Astrocyte of the cerebellum (primary cell): ENCODE results near the gene HAX1.

Experiments used
- DNase-seq: peaks from one replicate; pipeline ENCODE4 v3.0.0-alpha.2; 2011; ENCODE audit warnings: low read depth
- H3K4me3 ChIP-seq: 2 replicates; pipeline ENCODE4 v1.5.1; 2011; ENCODE audit warnings: mild to moderate bottlenecking, low read depth, low read length, moderate library complexity
- in situ Hi-C: cut with HindIII; loops from 2 replicates; pipeline ENCODE4 v1.10.0; 2017; ENCODE audit warnings: low sequenced_read_pairs
- TF ChIP-seq, protein P1 (sequence below): IDR thresholded peaks from 2 replicates; pipeline ENCODE4 v1.5.1; 2012; ENCODE audit warnings: low read length, low read depth, moderate library complexity, mild to moderate bottlenecking; ENCODE audit errors: missing control alignments

The HAX1 gene

DNA sequence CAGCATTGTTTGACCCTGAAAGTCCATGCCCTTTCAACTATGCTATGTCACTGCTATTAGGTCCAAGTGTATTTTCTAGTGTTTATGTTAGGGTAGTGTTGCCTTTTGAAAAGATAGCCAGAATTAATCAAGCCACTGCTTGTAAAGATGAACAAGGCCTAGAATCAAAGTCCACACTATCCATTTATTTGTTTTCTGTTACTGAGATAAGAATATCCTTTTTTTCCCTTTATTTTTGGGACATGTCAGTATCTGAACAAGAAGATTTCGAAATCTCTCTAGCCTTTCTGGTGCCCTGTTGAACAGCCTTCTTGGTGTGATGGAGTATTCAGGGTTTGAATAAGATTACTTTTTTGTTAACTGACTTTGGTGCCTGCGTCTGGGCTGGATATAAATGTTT lies 35.0 kb upstream of the HAX1 start:
- TF ChIP-seq, protein P1, sequence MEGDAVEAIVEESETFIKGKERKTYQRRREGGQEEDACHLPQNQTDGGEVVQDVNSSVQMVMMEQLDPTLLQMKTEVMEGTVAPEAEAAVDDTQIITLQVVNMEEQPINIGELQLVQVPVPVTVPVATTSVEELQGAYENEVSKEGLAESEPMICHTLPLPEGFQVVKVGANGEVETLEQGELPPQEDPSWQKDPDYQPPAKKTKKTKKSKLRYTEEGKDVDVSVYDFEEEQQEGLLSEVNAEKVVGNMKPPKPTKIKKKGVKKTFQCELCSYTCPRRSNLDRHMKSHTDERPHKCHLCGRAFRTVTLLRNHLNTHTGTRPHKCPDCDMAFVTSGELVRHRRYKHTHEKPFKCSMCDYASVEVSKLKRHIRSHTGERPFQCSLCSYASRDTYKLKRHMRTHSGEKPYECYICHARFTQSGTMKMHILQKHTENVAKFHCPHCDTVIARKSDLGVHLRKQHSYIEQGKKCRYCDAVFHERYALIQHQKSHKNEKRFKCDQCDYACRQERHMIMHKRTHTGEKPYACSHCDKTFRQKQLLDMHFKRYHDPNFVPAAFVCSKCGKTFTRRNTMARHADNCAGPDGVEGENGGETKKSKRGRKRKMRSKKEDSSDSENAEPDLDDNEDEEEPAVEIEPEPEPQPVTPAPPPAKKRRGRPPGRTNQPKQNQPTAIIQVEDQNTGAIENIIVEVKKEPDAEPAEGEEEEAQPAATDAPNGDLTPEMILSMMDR, result no peak
- no peak for DNase-seq
- no peak overlapping the region for H3K4me3 ChIP-seq
- in situ Hi-C loops, result no loop called here

DNA sequence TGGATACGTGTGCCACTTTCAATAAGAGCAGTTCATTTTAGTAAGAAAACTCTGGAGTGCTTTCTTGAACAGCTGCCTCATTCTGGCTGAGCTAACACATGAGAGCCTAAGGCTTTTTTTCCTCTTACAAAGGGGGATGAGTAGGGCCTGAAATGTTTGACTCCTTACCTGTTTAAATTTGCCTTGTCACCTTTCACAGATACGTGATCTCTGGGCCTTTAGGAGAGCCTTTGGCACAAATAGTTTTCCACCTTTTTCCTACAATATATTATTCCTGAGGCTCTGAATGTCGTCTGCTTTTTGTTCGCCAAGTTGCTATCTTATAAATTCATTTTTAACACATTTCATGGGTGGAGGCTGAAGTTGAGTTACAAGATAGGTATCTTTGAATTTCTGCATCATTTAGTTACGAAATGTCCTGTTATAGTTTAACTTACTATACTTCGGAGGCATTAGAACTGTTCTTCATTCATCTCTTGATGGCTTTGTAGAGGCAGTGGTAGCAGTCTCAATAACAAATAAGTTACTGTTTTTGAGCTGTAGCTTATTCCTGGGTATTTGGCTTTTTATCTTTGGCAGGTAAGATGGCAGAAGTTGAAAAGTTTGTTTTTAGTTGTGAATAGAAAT lies 34.4 kb upstream of the HAX1 start:
- TF ChIP-seq, protein P1, result no peak
- no peak for DNase-seq
- in situ Hi-C loops, result no loop called here
- no peak overlapping the region for H3K4me3 ChIP-seq

DNA sequence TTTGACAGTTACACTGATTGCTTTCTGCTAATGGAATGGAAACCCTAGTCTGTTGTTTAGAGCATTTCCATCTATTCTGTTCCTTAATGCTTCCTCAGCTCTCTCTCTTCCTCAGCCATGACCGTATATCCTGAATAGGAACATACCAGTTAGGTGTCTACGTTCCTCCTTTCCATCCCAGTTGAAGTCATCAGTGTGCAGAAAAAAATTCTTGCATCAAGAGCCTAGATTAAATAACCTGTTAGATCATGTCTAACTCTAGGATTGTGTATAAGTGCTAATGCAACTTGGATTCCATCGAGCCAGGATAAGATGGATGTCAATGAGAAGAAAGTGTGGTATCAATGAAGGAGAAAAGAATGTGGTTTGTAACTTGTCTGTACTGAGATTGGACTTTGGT lies 32.9 kb upstream of the HAX1 start:
- TF ChIP-seq, protein P1, result no peak
- in situ Hi-C loops, result no loop called here

DNA sequence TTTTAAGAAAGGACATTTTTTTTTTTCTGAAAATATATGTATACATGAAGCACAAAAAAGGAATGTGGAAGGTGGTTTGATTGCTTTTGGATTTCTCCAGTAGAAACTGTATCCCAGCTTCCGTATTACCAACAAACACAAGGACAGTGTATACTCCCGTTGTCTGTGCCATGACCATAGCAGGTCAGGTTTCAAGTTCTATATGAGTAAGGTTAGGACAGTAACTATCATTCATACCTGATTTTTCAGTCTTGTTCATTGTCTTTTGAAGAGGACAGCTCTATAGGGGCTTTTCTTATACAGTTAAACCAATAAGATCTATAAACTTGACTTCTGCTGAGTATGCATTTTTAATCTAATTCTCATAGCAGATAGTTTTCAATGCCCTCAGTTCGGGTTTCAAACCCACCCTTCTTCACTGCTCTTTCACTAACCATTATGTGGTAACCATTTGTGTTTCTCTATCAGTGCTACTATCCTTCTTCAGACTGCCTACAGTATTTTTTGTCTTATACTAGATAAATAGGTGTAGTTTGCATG lies 32.1 kb upstream of the HAX1 start:
- in situ Hi-C loops, result no loop called here
- no peak for DNase-seq
- TF ChIP-seq, protein P1, result no peak

More for the DNA sequence above, 32.9 kb upstream of the HAX1 start:
- no peak overlapping the region for H3K4me3 ChIP-seq
- DNase-seq, result no peak

DNA sequence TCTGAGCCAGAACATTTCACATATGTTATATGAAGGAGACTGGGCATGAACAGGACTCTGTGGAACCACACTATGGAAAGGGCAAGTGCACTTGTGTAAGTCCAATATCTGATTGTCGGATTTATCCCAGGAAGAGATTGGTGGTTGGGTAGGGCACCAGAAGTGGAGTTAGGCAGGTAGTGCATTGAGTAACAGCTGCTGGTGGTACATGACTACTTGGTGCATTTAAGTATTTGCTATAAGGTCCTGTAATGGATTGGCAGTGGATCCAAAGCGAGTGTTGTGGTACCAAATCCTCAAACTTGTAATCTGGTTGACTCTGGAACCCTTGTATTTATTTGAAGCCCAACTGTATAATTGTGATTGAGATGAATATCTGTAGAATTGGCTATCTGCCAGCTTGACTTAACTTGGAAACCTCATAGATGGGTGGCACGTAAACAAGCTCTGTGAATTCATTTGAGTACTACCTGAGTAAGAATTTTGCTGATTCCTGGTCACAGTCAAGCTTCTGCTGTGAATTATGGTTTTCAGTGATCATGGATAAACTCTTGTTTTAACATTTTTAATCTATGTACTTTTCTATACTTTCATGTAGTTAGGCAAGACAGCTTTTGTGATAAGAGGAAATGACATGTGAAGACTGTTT lies 30.6 kb upstream of the HAX1 start:
- in situ Hi-C loops, result no loop called here
- no peak overlapping the region for H3K4me3 ChIP-seq
- TF ChIP-seq, protein P1, result no peak
- DNase-seq, result no peak

More for the DNA sequence above, 32.1 kb upstream of the HAX1 start:
- H3K4me3 ChIP-seq, result no peak overlapping the region

DNA sequence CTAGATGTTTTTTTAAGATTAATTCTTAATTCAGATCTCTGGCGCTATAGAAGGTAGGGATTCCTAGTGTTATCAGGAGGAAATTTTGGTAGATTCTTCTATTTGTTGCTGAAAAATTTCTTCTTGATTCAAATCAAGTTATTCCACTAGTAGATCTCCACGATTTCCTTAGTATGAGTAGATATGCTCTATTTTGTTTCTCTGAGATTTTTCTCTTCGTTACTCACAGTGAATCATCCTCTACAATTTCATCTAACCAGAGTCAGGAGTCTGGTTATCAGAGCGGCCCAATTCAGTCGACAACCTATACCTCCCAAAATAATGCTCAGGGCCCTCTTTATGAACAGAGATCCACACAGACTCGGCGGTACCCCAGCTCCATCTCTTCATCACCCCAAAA lies 18.8 kb upstream of the HAX1 start:
- H3K4me3 ChIP-seq, result no peak overlapping the region
- TF ChIP-seq, protein P1, result no peak
- in situ Hi-C loops, result no loop called here
- DNase-seq, result no peak
